SK-N-MC (cell line): ENCODE data around the gene TTK.

Experiments
- EZH2 ChIP-seq: fragments of 200-600 bp; sonication (generic); IDR thresholded peaks from one replicate; pipeline ENCODE4 v1.6.1; 2017; ENCODE audit warnings: antibody characterized with exemption
- POLR2AphosphoS5 ChIP-seq: IDR thresholded peaks from 2 replicates; pipeline ENCODE4 v1.6.1; 2012; ENCODE audit warnings: mild to moderate bottlenecking, low read depth, low read length, borderline replicate concordance

DNA sequence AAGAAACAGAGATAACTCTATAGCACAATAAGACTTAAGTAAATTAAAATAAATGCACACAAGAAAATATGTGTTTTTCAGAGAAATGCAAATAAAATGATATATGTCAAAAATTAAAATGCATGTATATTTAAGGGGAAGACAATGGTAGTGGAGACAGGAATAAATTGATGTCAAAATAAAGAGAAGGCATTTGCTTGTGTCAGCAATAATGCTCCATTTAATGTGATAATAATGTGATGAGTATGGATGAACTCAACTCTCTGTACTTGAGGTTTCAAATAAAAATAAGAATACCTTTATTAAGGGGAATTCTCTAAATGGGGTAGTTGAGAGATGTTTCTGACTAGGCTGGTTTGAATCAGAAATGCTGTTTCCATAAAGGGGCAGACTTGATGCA is 56.3 kb downstream of the TTK start:
- no peak for TF ChIP-seq EZH2
- no peak for TF ChIP-seq POLR2AphosphoS5
